Testis (tissue), 3 donors: Measurements from ENCODE around the gene DDX17. TPM values are rescaled to one million over a fixed set of nuclear protein-coding genes. Genes with fewer than 3 reads are reported as not detected.

Experiments
- DNase-seq: peaks from one replicate; pipeline ENCODE4 v3.0.0-alpha.2; 2019
- H3K27ac ChIP-seq, 2 donors: fragments of 200-600 bp; sonication (generic); one replicate each; pipeline ENCODE4 v1.5.1; 2019
- H3K27me3 ChIP-seq: fragments of 200-600 bp; sonication (generic); one replicate; pipeline ENCODE4 v1.5.1; 2019
- H3K36me3 ChIP-seq: fragments of 200-600 bp; sonication (generic); one replicate; pipeline ENCODE4 v1.5.1; 2017; ENCODE audit warnings: low read depth; ENCODE audit errors: missing control alignments
- H3K4me1 ChIP-seq: fragments of 200-600 bp; sonication (generic); one replicate; pipeline ENCODE4 v1.5.1; 2019
- H3K4me3 ChIP-seq, 2 donors: fragments of 200-600 bp; sonication (generic); one replicate each; pipeline ENCODE4 v1.5.1; 2017 to 2019
- H3K9me3 ChIP-seq: fragments of 200-600 bp; sonication (generic); one replicate; pipeline ENCODE4 v1.5.1; 2017
- POLR2A ChIP-seq: fragments of 450-650 bp; IDR thresholded peaks from one replicate; pipeline ENCODE4 v1.6.1; 2017; ENCODE audit warnings: antibody characterized with exemption, mild to moderate bottlenecking, moderate library complexity
- WGBS, 2 donors: methylation state at CpG; one replicate each; pipeline ENCODE4 v1.1.5; 2018; 5-methylcytosine and 5-hydroxymethylcytosine counted together
- intact Hi-C: fragments of 100-400 bp; cut with DNase I; formaldehyde crosslinking; loops from one replicate; pipeline ENCODE4 v1.15.1; 2023; ENCODE audit warnings: low total_unique reads
- polyA plus RNA-seq: library from polyadenylated mRNA; stranded (reverse); fragments of 350-450 nt; fragmentation: Illumina TruSeq; extraction: RNeasy Lipid Tissue Mini Kit (QIAGEN cat#74804); gene quantifications from one replicate; pipeline ENCODE4 v1.2.3, GENCODE V29; 2014; ENCODE audit warnings: low read depth, low replicate concordance; ENCODE audit not compliant: insufficient read depth
- total RNA-seq, 2 donors: library from RNA; depleted of rRNA; stranded (reverse); fragments of >200 nt; gene quantifications; one replicate each; pipeline ENCODE4 v1.2.3, GENCODE V29; 2016
- TF ChIP-seq, protein P1 (sequence below), 3 experiments: fragments of 450-650 bp in 2 of 3; fragments of 200-600 bp in 1 of 3; sonication (generic) in 1 of 3; IDR thresholded peaks; one replicate each; pipeline ENCODE4 v1.5.1; 2016 to 2019; ENCODE audit warnings: antibody characterized with exemption in 3 of 3, mild to moderate bottlenecking in 2 of 3, moderate library complexity in 1 of 3

The DDX17 gene
- total and polyA plus RNA-seq, 3 donors from 2014 or later, result 259 to 995 (median 964) TPM

DNA sequence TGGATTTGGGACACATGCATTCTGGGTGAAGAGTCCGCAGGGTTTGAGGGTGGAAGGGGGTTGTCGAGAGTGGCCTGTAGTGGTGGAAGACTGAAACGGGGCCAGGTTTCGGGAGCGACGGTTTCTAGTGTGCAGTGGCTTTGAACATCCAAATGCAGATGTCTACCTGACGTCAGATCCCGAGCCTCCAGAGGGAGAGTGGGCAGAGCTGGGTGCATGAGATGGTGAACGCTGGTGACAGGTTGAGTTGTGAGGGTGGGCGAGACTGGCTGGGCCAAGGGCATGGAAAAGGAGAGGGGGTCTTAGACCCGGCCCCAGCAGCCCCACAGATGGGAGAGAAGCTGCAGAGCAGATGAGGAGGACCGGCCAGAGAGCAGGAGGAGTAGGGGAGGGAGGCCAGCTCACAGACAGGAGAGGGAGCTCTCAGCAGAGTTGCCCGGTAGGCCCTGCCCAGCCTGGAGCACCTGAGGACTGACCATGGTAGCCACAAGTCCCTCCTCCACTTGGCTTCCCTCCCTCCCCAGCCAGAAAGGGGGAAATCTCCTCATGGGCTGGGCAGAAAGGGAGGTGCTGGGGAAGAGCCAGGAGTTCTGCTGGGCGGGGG is 65.3 kb downstream of the DDX17 start:
- TF ChIP-seq POLR2A, result no peak
- TF ChIP-seq, protein P1, sequence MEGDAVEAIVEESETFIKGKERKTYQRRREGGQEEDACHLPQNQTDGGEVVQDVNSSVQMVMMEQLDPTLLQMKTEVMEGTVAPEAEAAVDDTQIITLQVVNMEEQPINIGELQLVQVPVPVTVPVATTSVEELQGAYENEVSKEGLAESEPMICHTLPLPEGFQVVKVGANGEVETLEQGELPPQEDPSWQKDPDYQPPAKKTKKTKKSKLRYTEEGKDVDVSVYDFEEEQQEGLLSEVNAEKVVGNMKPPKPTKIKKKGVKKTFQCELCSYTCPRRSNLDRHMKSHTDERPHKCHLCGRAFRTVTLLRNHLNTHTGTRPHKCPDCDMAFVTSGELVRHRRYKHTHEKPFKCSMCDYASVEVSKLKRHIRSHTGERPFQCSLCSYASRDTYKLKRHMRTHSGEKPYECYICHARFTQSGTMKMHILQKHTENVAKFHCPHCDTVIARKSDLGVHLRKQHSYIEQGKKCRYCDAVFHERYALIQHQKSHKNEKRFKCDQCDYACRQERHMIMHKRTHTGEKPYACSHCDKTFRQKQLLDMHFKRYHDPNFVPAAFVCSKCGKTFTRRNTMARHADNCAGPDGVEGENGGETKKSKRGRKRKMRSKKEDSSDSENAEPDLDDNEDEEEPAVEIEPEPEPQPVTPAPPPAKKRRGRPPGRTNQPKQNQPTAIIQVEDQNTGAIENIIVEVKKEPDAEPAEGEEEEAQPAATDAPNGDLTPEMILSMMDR (IDR thresholded peaks at IDR 0.05), result no peak
- Histone ChIP-seq H3K4me1 (no peaks in the 10 kb centered on the region), H3K27me3 (no peaks in the 10 kb centered on the region), H3K36me3 (no peaks in the 10 kb centered on the region), H3K9me3 (no peaks in the 10 kb centered on the region), H3K27ac (no peak overlapping the region), H3K4me3 (no peak overlapping the region)
- WGBS, 2 donors, result 88 to 90% methylated on average over 14 of the region's 14 CpGs
- intact Hi-C loops, result no loop called here
- no peak for DNase-seq

DNA sequence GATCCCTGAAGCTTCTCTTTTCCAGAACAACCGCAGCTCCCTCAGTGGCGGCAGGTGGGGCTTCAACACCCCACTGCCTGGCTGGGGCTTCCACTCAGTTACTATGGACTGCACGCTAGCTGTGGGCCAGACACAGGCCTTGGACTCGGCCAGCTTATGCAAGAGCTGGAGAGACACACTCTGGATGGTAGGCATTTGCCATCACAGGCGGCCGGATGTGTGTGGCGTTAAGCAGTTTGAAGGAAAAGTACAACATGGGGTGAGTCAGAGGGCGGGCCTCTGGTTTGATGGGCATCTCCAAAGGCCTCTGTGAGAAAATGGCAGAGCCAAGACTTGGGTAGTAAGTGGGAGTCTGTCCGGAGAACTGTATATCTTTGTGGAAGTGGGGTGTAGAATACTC is 68.7 kb downstream of the DDX17 start:
- intact Hi-C loops, result no loop called here
- Histone ChIP-seq H3K27me3 (no peaks in the 10 kb centered on the region), H3K36me3 (no peaks in the 10 kb centered on the region), H3K4me3 (no peak overlapping the region), H3K27ac (no peak overlapping the region), H3K4me1 (peaks cover 5% of the 10 kb centered on the region), H3K9me3 (no peaks in the 10 kb centered on the region)
- WGBS, 2 donors, result 94 to 97% methylated on average over 6 to 9 of the region's 9 CpGs
- DNase-seq, result no peak
- no peak for TF ChIP-seq POLR2A
- TF ChIP-seq, protein P1 (IDR thresholded peaks at IDR 0.05), result no peak

DNA sequence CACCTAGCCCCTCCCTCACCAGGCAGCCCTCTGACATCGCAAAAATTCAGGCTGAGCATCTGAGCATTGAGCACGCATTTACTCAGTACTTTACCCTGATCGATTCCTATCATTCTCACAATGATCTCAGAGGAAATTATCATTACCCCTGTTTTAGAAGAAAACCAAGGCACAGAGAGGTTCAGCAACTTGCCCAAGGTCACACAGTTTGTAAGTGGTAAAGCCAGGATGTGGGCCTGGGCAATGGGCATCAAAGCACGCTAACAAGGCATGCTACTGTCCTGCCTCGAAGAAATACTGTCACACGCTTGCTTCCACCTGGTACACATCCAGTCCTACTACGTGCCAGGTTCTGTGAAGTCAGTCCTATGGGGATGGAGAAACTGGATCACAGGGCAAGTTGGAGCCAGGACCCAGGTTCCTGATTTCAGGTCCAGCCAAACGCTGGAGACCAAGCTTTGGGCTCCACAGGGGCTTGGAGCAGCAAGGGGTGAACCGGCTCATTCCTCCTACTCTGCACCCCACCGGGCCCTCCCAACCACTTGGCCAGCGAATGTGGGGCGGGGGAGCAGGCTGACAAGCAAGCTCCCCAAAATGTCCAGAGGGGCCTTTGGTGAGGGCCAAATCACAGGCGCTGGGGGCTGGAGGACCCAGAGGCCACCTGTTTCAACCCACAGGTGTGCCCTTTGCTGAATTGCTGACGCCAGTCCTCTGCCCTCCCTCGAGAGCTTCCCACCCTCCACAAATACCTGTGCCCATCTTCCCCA is 69.3 kb downstream of the DDX17 start:
- TF ChIP-seq, protein P1 (IDR thresholded peaks at IDR 0.05), result no peak
- no peak for TF ChIP-seq POLR2A
- DNase-seq, result no peak
- WGBS, 2 donors, result 86 to 98% methylated on average over 7 to 15 of the region's 15 CpGs
- no peaks in the 10 kb centered on the region for H3K9me3 ChIP-seq
- H3K27ac ChIP-seq, result no peak overlapping the region
- no peaks in the 10 kb centered on the region for H3K27me3 ChIP-seq
- no peaks in the 10 kb centered on the region for H3K36me3 ChIP-seq
- intact Hi-C loops, result no loop called here
- peaks cover 9% of the 10 kb centered on the region for H3K4me1 ChIP-seq
- H3K4me3 ChIP-seq, result no peak overlapping the region

DNA sequence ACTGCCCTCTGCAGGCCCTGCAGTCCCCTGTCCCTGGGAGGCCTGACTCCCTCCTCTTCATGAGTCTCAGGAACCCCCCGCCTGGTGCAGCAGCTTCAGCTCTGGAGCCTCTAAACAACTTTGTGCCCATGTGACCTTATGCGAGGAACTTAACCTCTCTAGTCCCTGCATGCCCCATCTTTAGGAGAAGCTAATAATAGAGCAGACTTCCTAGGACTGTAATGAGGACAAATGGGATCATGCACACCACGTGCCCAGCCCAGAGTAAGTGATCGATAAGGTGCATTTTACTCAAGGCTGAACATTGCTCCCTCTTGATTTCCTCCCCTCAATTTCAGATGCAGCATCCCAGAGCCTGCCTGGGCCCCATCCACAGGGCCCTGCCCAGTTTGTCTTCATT is 70.1 kb downstream of the DDX17 start:
- DNase-seq, result no peak
- Histone ChIP-seq H3K9me3 (no peaks in the 10 kb centered on the region), H3K4me1 (peaks cover 14% of the 10 kb centered on the region), H3K27ac (no peak overlapping the region), H3K36me3 (no peaks in the 10 kb centered on the region), H3K27me3 (no peaks in the 10 kb centered on the region), H3K4me3 (no peak overlapping the region)
- WGBS, 2 donors, result 70 to 79% methylated on average over 2 to 4 of the region's 4 CpGs
- intact Hi-C loops, result no loop called here
- TF ChIP-seq, protein P1 (IDR thresholded peaks at IDR 0.05), result no peak
- no peak for TF ChIP-seq POLR2A
